ENCODE measurements around the gene HNRNPR. TPM values are rescaled to one million over a fixed set of nuclear protein-coding genes. Genes with fewer than 3 reads are reported as not detected.

HNRNPR gene
- total and polyA plus RNA-seq, 9 of the 15 experiments (the other 6 are each of a cell fraction or from before 2014, with no cell fraction given): 80.9 to 372 (median 301) TPM

DNA sequence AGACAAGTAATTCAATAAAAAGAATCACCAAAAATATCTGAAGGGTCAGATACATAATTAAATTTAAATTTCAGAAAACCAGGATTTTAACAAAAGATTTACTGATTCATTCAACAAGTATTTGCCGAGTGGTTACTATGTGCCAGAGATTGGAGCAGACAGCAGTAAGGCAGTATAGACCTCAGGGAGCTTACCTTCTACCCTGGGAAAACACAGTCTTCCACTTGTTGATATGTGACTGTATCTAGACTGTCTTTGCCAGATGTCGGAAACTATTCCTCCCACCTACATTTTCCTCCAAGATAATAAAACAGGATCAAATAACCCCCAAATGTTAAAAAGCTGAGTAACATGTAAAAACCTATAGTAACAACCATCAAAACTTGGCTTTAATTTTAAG lies 6.2 kb downstream of the HNRNPR start:
- H3K36me3 ChIP-seq (ENCODE audit: control insufficient read depth, insufficient read depth, low read length): peaks cover 80% of the 10 kb centered on the region
- intact Hi-C loops (cut with micrococcal nuclease): no loop called here
- H3K27me3 ChIP-seq (ENCODE audit: control insufficient read depth in 2 of 2, insufficient read depth in 2 of 2, low read length in 2 of 2): no peaks in the 10 kb centered on the region
- no peak overlapping the region for H3K27ac ChIP-seq (ENCODE audit: extremely low read depth, low read depth, low read length)
- BruUV-seq (replicated peaks): no TSS peak
- no peak overlapping the region for H3K4me3 ChIP-seq
- H3K9me3 ChIP-seq (replicated peaks; ENCODE audit: control insufficient read depth, insufficient read depth, low read depth, low read length): no peaks in the 10 kb centered on the region
- CTCF ChIA-PET (ENCODE audit: low intra/inter-chr PET ratio): no interaction called here
- H3K9me1 ChIP-seq (ENCODE audit: control insufficient read depth, insufficient read depth, low read length): no peaks in the 10 kb centered on the region
- no peak overlapping the region for H2AFZ ChIP-seq (ENCODE audit: low read depth, low read length)
- peaks cover 46% of the 10 kb centered on the region for H4K20me1 ChIP-seq (replicated peaks; ENCODE audit: control insufficient read depth, insufficient read depth, low read length)
- DNase-seq (ENCODE audit: extremely low read depth in 1 of 4, low spot score in 3 of 4): no peak
- in situ Hi-C loops (cut with MboI): no loop called here
- no peak overlapping the region for H3K9ac ChIP-seq (ENCODE audit: insufficient read depth in 1 of 2, low read depth in 2 of 2, low read length in 2 of 2)
- FAIRE-seq: no peak
- TF ChIP-seq CBFA2T3 (IDR thresholded peaks at IDR 0.05): peak; percentile 30; the same call in 1 of the 2 replicates
- TF ChIP-seq, protein P1, sequence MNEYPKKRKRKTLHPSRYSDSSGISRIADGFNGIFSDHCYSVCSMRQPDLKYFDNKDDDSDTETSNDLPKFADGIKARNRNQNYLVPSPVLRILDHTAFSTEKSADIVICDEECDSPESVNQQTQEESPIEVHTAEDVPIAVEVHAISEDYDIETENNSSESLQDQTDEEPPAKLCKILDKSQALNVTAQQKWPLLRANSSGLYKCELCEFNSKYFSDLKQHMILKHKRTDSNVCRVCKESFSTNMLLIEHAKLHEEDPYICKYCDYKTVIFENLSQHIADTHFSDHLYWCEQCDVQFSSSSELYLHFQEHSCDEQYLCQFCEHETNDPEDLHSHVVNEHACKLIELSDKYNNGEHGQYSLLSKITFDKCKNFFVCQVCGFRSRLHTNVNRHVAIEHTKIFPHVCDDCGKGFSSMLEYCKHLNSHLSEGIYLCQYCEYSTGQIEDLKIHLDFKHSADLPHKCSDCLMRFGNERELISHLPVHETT (CRISPR knock-in tag; conservative IDR thresholded peaks at IDR 0.05 in 1 of 2, IDR thresholded peaks at IDR 0.05 in 1 of 2): no peak
- no peak for ATAC-seq
- no peak overlapping the region for H3K4me2 ChIP-seq (ENCODE audit: insufficient read depth, low read length)
- peaks cover 15 to 24% of the 10 kb centered on the region in 2 experiments; a peak in 4 of 5 replicates for H3K4me1 ChIP-seq (replicated peaks in 1 of 2; ENCODE audit: control insufficient read depth in 2 of 2, insufficient read depth in 2 of 2, low read length in 2 of 2)
- POLR2A ChIA-PET: interaction anchor here (0.6 to 3.4 kb wide), 3 partner anchors 8 to 348 kb away, joined by 3 to 21 read pairs (median 4); no protein-coding TSS in a partner anchor
- H3K79me2 ChIP-seq (ENCODE audit: control insufficient read depth, insufficient read depth, low read length): peaks cover 93% of the 10 kb centered on the region
- WGBS (ENCODE audit: insufficient coverage, low coverage, missing lambda C conversion rate): 89% methylated on average over 2 of the region's 2 CpGs

DNA sequence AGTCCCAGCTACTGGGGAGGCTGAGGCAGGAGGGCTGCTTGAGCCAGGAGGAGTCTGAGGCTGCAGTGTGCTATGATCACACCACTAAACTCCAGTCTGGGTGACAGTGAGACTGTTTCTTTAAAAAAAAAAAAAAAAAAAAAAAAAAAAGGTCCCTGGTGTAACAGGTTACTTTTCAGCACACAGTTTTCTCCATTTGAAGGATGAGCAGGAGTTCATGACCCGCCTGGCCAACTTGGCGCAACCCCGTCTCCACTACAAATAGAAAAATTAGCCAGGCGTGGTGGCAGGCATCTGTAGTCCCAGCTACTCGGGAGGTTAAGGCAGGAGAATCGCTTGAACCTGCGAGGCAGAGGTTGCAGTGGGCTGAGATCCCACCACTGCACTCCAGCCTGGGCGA lies 12.4 kb downstream of the HNRNPR start:
- POLR2A ChIA-PET: interaction anchor here (0.6 to 1.3 kb wide), 2 partner anchors 13 to 565 kb away, joined by 3 to 8 read pairs; no protein-coding TSS in a partner anchor
- Histone ChIP-seq H3K9me3 (replicated peaks; ENCODE audit: control insufficient read depth, insufficient read depth, low read depth, low read length) (no peaks in the 10 kb centered on the region), H3K36me3 (ENCODE audit: control insufficient read depth, insufficient read depth, low read length) (peaks cover 88% of the 10 kb centered on the region), H3K79me2 (ENCODE audit: control insufficient read depth, insufficient read depth, low read length) (peaks cover 82% of the 10 kb centered on the region), H3K4me3 (no peak overlapping the region), H3K9me1 (ENCODE audit: control insufficient read depth, insufficient read depth, low read length) (no peaks in the 10 kb centered on the region), H2AFZ (ENCODE audit: low read depth, low read length) (no peak overlapping the region), H3K9ac (ENCODE audit: insufficient read depth in 1 of 2, low read depth in 2 of 2, low read length in 2 of 2) (no peak overlapping the region), H3K4me1 (replicated peaks in 1 of 2; ENCODE audit: control insufficient read depth in 2 of 2, insufficient read depth in 2 of 2, low read length in 2 of 2) (peaks cover 0 to 9% of the 10 kb centered on the region in 2 experiments; a peak in 1 of 5 replicates), H3K27ac (ENCODE audit: extremely low read depth, low read depth, low read length) (no peak overlapping the region), H4K20me1 (replicated peaks; ENCODE audit: control insufficient read depth, insufficient read depth, low read length) (no peaks in the 10 kb centered on the region), H3K4me2 (ENCODE audit: insufficient read depth, low read length) (no peak overlapping the region), H3K27me3 (ENCODE audit: control insufficient read depth in 2 of 2, insufficient read depth in 2 of 2, low read length in 2 of 2) (no peaks in the 10 kb centered on the region)
- BruUV-seq (replicated peaks): no TSS peak
- in situ Hi-C loops (cut with MboI): no loop called here
- intact Hi-C loops (cut with micrococcal nuclease): no loop called here
- peak; percentile 60; the same call in 1 of the 2 replicates for TF ChIP-seq ZNF384 (IDR thresholded peaks at IDR 0.05; ENCODE audit: low read depth, low read length)
- no peak for TF ChIP-seq RUNX1 (IDR thresholded peaks at IDR 0.05; ENCODE audit: low read depth)
- no peak for TF ChIP-seq ZNF584 (CRISPR knock-in tag; IDR thresholded peaks at IDR 0.05; ENCODE audit: low read depth)
- no peak for FAIRE-seq
- no peak for ATAC-seq
- CTCF ChIA-PET (ENCODE audit: low intra/inter-chr PET ratio): no interaction called here
- 96% methylated on average over 7 of the region's 8 CpGs for WGBS (ENCODE audit: insufficient coverage, low coverage, missing lambda C conversion rate)
- DNase-seq (ENCODE audit: extremely low read depth in 1 of 4, low spot score in 3 of 4): no peak

Data from K562 (cell line).